Omental fat pad (tissue), 4 donors: ENCODE measurements around the gene EVI5. TPM values are rescaled to one million over a fixed set of nuclear protein-coding genes. Genes with fewer than 3 reads are reported as not detected.
"Not testable (repeated sequence)": the region's sequence is repeated elsewhere in the genome, so short reads cannot be mapped to it uniquely, and the experiment has no call there.

Experiments used
- ATAC-seq: fragments of 150-250 bp; one replicate; pipeline ENCODE4 v1.9.1; 2016; ENCODE audit warnings: mild to moderate bottlenecking, moderate library complexity; ENCODE audit not compliant: low FRiP score
- DNase-seq: peaks from one replicate; pipeline ENCODE4 v3.0.0-alpha.2; 2019; ENCODE audit warnings: low spot score
- CTCF ChIP-seq, 3 donors: fragments of 450-650 bp; IDR thresholded peaks; one replicate each; pipeline ENCODE4 v1.5.1; 2016 to 2017; ENCODE audit warnings: antibody characterized with exemption in 3 of 3, mild to moderate bottlenecking in 3 of 3, moderate library complexity in 2 of 3
- total RNA-seq, 4 donors: library from RNA; depleted of rRNA; stranded (reverse); fragments of >200 nt; gene quantifications; one replicate each; pipeline ENCODE4 v1.1.0, GENCODE V29; 2016

Gene EVI5
- total RNA-seq, 4 donors from 2014 or later: 25.9 to 38.3 (median 30.7) TPM

- no peak for TF ChIP-seq CTCF (IDR thresholded peaks at IDR 0.05)
- DNase-seq (no peak), ATAC-seq (no peak)
Measured at GRCh38 chr1:92749024-92749634, 35.8 kb downstream of the EVI5 start.

DNA sequence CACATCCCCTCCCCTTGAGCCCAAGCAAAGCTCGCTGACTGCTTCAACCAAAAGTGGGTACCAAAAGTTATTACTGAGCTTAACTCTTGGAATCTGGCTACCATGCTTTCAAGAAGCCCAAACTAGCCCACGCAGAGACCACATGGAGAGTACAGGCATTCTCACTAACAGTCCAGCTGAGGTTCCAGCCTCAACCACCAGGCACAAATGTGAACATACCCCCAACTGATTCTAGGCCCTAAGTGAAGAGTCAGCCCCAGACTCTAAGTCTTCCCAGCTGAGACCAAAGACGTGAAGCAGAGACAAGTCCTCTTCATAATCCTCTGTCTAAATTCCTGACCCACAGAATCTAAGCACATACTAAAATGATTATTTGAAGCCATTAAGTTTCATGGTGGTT lies 36.8 kb downstream of the EVI5 start:
- no peak for TF ChIP-seq CTCF (IDR thresholded peaks at IDR 0.05)
- ATAC-seq: no peak

GRCh38 chr1:92747735-92748134 lies 37.2 kb downstream of the EVI5 start:
- TF ChIP-seq CTCF (IDR thresholded peaks at IDR 0.05): no peak
- ATAC-seq (no peak), DNase-seq (no peak)

More for the DNA sequence above, 36.8 kb downstream of the EVI5 start:
- no peak for DNase-seq

DNA sequence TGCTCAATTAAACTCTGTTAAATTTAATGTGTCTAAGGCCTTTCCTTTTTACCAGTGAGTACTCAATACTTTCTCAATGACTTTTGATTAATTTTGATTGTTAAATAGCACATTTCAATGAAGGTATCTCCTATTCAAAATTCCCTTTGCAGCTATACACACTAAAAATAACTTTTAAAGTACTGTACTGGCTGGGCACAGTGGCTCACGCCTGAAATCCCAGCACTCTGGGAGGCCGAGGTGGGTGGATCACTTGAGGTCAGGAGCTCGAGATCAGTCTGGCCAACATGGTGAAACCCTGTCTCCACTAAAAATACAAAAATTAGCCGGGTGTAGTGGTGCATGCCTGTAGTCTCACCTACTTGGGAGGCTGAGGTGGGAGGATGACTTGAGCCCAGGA lies 38.7 kb downstream of the EVI5 start:
- ATAC-seq, DNase-seq: not testable (repeated sequence)

GRCh38 chr1:92743221-92743620 lies 41.7 kb downstream of the EVI5 start:
- no peak for TF ChIP-seq CTCF (IDR thresholded peaks at IDR 0.05)
- no peak for DNase-seq
- ATAC-seq: no peak

DNA sequence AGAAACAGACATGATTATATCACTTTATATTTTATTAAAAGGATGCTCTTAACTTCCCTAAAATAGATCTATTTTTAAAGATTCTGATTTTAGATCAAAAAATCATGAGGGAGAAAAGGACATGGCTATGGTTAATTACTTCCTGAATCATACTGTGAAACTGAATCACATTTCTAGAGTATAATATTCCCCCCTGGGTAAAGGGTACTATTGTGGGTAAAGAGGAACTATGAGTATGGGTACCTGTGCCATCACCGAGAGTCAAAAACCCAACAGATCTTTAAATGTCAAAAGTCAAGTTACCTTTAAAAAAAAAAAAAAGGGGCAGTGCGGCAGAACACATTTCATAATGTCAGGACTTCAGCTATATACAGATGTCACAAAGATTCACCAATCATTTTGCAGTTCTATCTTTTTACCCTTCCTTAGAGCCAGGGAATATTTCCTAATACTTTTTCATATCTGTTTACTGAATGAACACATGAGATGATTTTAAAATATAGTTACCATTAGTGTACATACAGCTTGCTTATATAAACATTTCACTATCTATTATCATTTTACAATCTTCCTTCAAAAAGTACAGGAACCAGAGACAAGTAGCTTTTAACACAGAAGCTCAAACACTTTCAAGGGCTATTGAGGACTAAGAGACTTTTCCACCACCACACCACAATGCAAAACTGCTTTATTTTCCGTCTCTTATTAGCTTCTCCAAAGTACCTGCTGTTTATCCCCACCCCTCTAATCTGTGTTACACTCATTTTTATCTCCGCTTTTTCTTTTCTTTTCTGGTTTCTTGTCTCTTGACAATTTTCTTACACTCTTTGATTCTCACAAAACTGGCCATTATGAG lies 45.0 kb downstream of the EVI5 start:
- ATAC-seq (no peak), DNase-seq (no peak)
- no peak for TF ChIP-seq CTCF (IDR thresholded peaks at IDR 0.05)

DNA sequence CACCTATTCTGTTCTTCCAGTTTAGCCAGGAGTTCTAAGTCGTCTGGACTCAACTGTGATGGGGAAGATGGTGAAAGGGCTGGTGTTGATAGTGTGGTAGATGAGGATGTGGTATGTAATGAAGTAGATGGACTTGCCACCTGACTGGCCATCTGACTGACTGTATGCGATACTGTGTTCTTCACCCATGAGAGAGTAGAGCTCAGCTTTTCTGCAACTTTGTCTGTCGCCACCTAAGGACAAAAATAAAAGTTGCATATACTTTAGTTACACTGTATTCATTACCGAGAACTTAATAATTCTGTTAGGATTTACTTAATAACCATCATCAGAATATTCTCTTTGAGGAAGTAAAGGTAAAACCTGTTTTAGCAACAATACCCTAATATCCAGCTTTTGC lies 48.5 kb downstream of the EVI5 start:
- no peak for TF ChIP-seq CTCF (IDR thresholded peaks at IDR 0.05)
- DNase-seq: no peak
- no peak for ATAC-seq
